Adipocyte (in vitro differentiated cells): ENCODE measurements around the gene TMEM165.

Experiments
- DNase-seq: peaks from one replicate; pipeline ENCODE4 v3.0.0-alpha.2; 2015; ENCODE audit warnings: low read depth
- H3K27me3 ChIP-seq: replicated peaks from 2 replicates; pipeline ENCODE4 v1.7.0; 2013; ENCODE audit warnings: mild to moderate bottlenecking, low read length, moderate library complexity; ENCODE audit not compliant: control insufficient read depth, insufficient read depth
- H3K36me3 ChIP-seq: 2 replicates; pipeline ENCODE4 v1.7.0; 2013; ENCODE audit warnings: low read length, mild to moderate bottlenecking, moderate library complexity; ENCODE audit not compliant: control insufficient read depth, insufficient read depth, severe bottlenecking
- H3K4me1 ChIP-seq: 2 replicates; pipeline ENCODE4 v1.7.0; 2013; ENCODE audit warnings: mild to moderate bottlenecking, low read length, moderate library complexity; ENCODE audit not compliant: control insufficient read depth, insufficient read depth
- H3K4me3 ChIP-seq: 2 replicates; pipeline ENCODE4 v1.7.0; 2013; ENCODE audit warnings: mild to moderate bottlenecking, low read length, moderate library complexity
- H3K9ac ChIP-seq: 2 replicates; pipeline ENCODE4 v1.7.0; 2013; ENCODE audit warnings: mild to moderate bottlenecking, low read length, moderate library complexity
- H3K9me3 ChIP-seq: 2 replicates; pipeline ENCODE4 v1.7.0; 2013; ENCODE audit warnings: mild to moderate bottlenecking, low read length, moderate library complexity; ENCODE audit not compliant: control insufficient read depth

Gene TMEM165

DNA sequence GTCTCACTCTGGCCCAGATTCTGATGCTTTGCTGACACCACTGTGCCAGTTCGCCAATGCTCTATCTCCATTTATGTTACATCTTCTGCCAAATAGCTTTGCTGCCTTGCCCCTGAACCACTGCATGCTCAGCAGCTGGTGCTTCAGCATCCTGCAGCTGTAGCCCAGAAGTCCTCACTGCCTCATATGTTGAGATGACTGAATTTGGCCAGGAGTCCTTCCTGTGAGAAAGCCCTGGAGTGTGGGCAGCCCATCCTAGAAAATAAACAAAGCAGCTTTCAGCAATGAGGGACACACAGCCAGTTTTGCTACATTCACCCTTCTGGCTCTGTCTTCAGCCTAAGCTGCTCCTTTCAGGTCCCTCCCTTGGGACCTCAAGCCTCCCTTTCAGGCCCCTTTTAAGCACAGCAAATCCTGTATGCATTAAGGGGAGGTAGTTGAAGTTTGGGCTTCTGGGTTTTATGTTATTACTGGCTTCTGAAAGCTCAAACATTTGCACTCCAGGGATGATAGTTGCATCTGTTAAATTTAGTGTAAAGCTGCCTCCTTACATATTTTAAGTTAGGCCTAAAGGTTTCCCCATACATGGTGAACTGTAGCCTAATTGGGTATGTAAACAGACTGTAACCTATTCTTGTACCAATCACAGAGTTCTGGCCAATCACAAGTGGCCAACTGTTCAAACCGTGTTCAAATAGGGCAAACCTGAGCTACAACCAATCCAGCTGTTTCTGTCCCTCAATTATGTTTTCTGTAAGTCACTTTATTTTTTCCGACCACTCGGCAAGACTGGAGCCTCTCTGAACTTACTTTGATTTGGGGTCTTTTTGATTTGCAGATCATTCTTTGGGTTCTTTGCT lies 2.1 kb upstream of the TMEM165 start:
- peaks cover 12% of the 10 kb centered on the region for H3K4me1 ChIP-seq
- H3K27me3 ChIP-seq, result no peaks in the 10 kb centered on the region
- H3K9me3 ChIP-seq, result no peaks in the 10 kb centered on the region
- no peak overlapping the region for H3K4me3 ChIP-seq
- no peak overlapping the region for H3K9ac ChIP-seq
- DNase-seq, result peak; percentile 25
- no peaks in the 10 kb centered on the region for H3K36me3 ChIP-seq

DNA sequence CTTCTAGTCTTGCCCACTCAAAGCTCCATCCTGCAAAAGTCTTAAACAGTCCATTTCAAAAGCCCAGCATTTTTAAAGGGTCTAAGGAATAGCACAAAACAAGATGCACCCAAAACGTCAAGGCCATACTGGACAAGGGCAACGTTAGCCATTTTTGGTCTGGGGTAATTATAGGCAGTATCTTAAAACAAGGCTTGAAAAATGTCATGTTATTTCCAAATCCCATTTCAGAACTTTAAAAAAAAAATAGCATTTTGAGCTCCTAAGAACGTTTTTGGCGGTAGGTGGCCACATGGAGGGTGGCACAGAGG lies 584 bp upstream of the TMEM165 start:
- Histone ChIP-seq H3K9ac (peak overlapping the region; percentile 100), H3K4me1 (peaks cover 21% of the 10 kb centered on the region), H3K36me3 (peaks cover 8% of the 10 kb centered on the region), H3K27me3 (no peaks in the 10 kb centered on the region), H3K9me3 (no peaks in the 10 kb centered on the region), H3K4me3 (peak overlapping the region; percentile 93)
- DNase-seq, result no peak

DNA sequence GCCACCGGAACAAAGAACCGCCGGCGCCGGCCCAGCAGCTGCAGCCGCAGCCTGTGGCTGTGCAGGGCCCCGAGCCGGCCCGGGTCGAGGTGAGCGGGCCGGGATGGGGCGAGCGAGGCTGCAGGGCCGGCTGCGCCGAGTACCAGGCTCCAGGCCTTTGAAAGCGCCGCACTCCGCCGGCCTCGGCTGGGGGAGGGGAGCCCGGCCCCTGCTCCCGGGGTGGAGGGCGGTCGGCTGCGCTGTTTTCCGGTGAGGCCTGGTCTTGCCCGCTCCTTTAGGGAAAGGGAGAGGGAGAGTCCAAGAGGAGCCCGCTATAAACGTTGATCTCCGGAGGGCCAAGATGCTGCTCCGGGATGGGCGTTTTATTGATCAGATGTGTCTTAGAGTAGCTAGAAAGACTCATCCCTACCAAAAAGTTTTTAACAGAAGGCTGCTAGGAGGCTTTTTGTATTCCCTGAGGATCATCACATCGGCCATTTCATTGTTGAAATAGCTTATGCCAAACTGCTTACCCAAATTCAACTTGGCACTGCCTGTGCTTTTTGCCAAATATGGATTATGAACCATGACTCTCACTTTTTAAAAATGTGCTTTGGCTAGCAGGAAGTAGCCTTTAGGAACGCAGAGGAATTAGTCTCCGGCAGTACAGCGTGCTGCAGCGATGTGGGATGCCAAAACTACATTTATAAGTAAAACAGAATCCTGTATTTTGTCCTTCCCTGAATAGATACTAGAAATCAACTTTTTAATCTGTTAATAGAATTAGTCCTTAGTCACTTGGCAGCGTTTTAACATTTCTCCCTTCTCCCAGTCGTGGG lies 760 bp downstream of the TMEM165 start:
- peaks cover 19% of the 10 kb centered on the region for H3K36me3 ChIP-seq
- H3K27me3 ChIP-seq, result no peaks in the 10 kb centered on the region
- peaks cover 31% of the 10 kb centered on the region for H3K4me1 ChIP-seq
- peak overlapping the region; percentile 93 for H3K4me3 ChIP-seq
- peak overlapping the region; percentile 100 for H3K9ac ChIP-seq
- no peaks in the 10 kb centered on the region for H3K9me3 ChIP-seq
- peak; percentile 75 for DNase-seq

DNA sequence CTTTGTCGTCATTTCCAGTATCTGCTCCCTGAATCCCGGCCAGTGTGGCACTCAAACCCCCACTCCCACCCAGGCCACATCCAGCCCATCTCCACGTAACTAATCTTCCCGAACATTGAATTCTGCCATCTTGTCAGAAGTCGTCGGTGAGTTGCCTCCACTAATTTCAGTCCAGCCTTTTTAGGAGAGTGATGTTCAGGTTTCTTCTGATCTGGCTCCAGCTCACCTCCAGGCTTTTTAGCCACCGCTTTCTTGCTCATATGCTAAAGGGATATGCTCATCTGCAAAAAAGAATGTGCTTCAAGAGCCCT lies 1.3 kb downstream of the TMEM165 start:
- Histone ChIP-seq H3K36me3 (peaks cover 23% of the 10 kb centered on the region), H3K9me3 (no peaks in the 10 kb centered on the region), H3K4me1 (peaks cover 33% of the 10 kb centered on the region), H3K27me3 (no peaks in the 10 kb centered on the region), H3K4me3 (peak overlapping the region; percentile 93), H3K9ac (peak overlapping the region; percentile 100)
- peak; percentile 55 for DNase-seq

DNA sequence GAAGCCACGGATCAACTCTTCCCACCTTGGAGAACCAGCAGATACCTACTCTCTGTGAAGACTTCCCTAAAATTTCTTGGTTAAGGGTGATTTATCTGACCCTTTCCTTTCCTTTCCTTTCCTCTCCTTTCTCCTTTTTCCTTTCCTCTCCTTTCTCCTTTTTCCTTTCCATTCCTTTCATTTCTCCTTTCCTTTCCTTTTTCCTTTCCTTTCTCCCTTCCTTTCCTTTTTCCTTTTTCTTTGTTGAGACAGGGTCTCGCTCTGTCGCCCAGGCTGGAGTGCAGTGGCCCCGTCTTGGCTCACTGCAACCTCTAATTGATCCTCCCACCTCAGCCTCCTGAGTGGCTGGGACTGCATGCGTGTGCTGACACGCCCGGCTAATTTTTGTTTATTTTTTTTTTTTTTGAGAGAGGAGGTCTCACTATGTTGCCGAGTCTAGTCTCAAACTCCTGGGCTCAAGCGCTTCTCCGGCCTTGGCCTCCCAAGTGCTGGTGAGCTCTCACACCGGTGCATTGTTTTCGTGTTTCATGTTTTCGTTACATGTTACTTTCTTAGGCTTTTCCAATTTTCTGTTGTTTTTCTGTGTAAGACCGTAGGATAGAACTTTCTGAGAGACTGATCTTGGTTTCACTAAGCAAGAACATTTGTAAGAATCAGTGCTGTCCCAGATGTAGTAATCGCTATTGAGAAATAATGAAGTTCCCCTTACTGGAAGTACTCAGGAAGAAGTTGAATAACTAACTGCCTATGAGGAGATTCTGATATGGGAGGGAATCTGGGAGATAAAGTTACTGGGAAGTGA lies 2.0 kb downstream of the TMEM165 start:
- Histone ChIP-seq H3K36me3 (peaks cover 23% of the 10 kb centered on the region), H3K9ac (peak overlapping the region; percentile 100), H3K27me3 (no peaks in the 10 kb centered on the region), H3K4me3 (peak overlapping the region; percentile 93), H3K9me3 (no peaks in the 10 kb centered on the region), H3K4me1 (peaks cover 33% of the 10 kb centered on the region)
- DNase-seq, result peak; percentile 91

DNA sequence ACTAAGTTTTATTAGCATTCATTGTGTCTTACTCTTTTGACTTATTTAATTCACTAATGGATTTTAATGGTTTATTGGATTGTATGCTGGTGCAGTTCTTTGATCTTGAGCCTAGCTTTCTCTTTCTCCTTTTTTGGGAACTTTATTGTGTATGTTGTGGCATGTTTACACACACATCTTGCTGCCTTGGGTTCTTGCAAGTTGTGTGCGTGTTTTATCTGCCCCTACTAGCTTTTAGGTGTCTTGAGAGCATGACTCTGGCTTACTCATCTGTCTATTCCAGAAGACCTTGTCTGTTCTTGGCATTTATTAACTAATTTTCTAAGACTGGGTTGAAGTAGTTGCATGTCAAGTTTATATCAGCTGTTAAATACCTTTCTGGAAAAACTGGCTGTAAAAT lies 2.7 kb downstream of the TMEM165 start:
- Histone ChIP-seq H3K9me3 (no peaks in the 10 kb centered on the region), H3K27me3 (no peaks in the 10 kb centered on the region), H3K36me3 (peaks cover 29% of the 10 kb centered on the region), H3K4me3 (peak overlapping the region; percentile 93), H3K9ac (peak overlapping the region; percentile 100), H3K4me1 (peaks cover 34% of the 10 kb centered on the region)
- DNase-seq, result peak; percentile 24

DNA sequence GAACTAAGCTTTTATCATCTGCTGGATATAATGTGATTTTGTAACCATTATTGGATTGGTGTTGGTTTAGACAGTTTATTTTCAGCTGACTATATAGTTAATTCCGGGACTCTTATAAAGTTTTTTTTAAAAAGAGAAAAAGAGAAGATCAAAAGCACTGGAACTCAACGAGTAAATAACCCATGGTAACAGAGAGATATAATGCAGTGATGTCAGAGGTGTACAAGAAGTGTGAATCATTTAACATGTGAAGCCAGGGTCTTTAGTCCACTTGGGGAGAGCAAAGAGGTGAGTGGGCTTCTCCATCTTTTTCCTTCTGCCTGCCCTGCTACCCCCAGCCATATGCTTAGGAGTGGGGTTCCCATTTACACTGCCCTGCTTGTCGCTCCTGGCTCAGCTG lies 3.2 kb downstream of the TMEM165 start:
- peak; percentile 22 for DNase-seq
- peak overlapping the region; percentile 100 for H3K9ac ChIP-seq
- peaks cover 34% of the 10 kb centered on the region for H3K4me1 ChIP-seq
- no peaks in the 10 kb centered on the region for H3K9me3 ChIP-seq
- peak overlapping the region; percentile 93 for H3K4me3 ChIP-seq
- H3K36me3 ChIP-seq, result peaks cover 34% of the 10 kb centered on the region
- H3K27me3 ChIP-seq, result no peaks in the 10 kb centered on the region

DNA sequence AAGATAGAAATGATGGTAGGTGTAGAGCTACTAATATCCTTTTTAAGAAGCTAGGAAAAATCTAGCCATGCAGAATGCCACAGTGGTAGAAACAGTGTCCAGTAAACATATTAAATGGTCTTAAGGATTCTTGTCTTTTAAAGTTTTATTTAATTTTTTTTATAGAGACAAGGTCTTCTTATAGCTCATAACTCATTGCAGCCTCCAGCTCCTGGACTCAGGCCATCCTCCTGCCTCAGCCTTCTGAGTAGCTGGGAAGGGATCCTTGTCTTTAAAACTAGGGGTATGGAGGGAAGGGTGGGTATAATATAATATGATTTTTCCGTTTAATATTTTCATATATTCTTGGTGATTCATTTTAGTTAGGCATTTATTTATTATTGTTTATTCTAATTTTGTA lies 3.8 kb downstream of the TMEM165 start:
- H3K4me1 ChIP-seq, result peaks cover 32% of the 10 kb centered on the region
- no peaks in the 10 kb centered on the region for H3K27me3 ChIP-seq
- H3K4me3 ChIP-seq, result peak overlapping the region; percentile 93
- peak overlapping the region; percentile 100 for H3K9ac ChIP-seq
- H3K9me3 ChIP-seq, result no peaks in the 10 kb centered on the region
- no peak for DNase-seq
- H3K36me3 ChIP-seq, result peaks cover 39% of the 10 kb centered on the region

DNA sequence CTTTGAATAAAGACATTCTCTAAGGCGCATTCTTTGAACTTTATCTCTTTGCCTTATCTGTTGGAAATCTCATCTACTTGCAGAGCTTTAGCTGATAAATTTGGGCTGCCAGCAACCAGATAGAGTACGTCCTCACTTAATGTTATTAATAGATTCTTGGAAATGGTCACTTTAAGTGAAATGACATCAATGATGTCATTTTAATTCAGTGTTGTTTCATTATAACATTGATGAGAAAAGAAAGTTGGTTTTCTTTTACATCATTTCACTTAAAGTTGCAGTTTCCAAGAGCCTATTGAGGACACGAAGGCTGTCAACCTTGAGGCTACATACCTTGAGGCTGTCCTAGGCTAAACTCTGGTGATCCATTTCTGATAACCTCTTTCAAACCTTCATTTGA lies 9.3 kb downstream of the TMEM165 start:
- Histone ChIP-seq H3K27me3 (no peaks in the 10 kb centered on the region), H3K9me3 (no peaks in the 10 kb centered on the region), H3K4me1 (peaks cover 48% of the 10 kb centered on the region), H3K9ac (no peak overlapping the region), H3K4me3 (no peak overlapping the region), H3K36me3 (peaks cover 69% of the 10 kb centered on the region)
- DNase-seq, result no peak

DNA sequence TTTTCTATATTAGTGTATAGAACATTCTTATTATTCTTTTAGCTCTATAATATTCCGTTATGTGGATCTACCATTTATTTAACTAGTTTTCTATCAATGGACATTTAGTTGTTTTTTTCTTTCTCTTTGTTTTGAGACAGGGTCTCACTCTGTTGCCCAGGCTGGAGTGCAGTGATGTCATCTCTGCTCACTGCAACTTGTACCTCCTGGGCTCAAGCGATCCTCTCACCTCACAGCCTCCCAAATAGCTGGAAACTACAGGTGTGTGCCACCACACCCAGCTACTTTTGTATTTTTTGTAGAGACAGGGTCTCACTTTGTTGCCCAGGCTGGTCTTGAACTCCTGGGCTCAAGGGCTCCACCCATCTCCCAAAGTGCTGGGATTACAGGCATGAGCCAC lies 10.8 kb downstream of the TMEM165 start:
- H3K27me3 ChIP-seq, result no peaks in the 10 kb centered on the region
- DNase-seq, result no peak
- H3K9ac ChIP-seq, result no peak overlapping the region
- peaks cover 42% of the 10 kb centered on the region for H3K4me1 ChIP-seq
- no peak overlapping the region for H3K4me3 ChIP-seq
- H3K9me3 ChIP-seq, result no peaks in the 10 kb centered on the region
- peaks cover 62% of the 10 kb centered on the region for H3K36me3 ChIP-seq

DNA sequence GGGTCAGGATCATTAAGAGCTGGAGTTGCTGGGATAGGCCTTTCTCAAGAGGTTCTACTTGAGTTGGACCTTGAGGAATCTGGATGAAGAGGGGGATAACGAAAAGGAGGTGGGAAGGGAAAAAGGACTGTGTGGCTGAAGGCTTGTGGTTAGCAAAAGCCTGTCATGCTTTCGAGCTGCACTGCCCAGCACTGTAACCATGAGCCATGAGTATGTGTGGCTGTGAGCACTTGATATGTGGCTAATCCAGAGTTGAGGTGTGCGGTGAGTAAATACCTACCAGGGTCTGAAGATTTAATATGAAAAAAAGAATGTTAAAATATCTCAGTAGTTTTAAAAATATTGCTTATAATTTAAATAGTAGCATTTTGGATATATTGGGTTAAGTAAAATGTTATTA lies 11.4 kb downstream of the TMEM165 start:
- Histone ChIP-seq H3K4me1 (peaks cover 44% of the 10 kb centered on the region), H3K27me3 (no peaks in the 10 kb centered on the region), H3K9ac (no peak overlapping the region), H3K36me3 (peaks cover 62% of the 10 kb centered on the region), H3K4me3 (no peak overlapping the region), H3K9me3 (no peaks in the 10 kb centered on the region)
- no peak for DNase-seq
